HG02973 (cell line): ENCODE data around the gene RAB40B.

Source experiments
- ATAC-seq: cut with Tn5 transposase; IDR thresholded peaks from one replicate; pipeline ENCODE4 v1.9.1; 2021; ENCODE audit warnings: moderate library complexity; ENCODE audit not compliant: unreplicated experiment

Gene RAB40B

DNA sequence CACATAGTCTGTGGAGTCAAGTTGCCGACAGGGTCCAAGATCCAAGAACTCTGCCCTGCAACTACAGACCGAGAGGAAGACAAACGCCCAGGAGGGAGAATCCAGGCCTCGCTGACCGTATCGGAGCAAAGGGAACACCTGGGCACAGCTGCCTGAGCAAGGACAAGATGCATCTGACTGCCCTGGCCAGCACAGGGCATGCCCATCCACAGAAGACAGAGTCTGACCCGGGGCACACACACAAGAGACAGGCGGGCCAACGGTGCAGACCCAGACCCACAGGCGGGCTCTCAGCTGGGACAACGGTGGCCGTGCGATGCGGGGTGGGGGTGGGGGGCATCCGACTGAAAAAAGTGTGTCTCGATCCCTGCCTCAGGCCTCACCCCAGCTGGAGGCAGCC, 6.2 kb downstream of the RAB40B start:
- no peak for ATAC-seq

DNA sequence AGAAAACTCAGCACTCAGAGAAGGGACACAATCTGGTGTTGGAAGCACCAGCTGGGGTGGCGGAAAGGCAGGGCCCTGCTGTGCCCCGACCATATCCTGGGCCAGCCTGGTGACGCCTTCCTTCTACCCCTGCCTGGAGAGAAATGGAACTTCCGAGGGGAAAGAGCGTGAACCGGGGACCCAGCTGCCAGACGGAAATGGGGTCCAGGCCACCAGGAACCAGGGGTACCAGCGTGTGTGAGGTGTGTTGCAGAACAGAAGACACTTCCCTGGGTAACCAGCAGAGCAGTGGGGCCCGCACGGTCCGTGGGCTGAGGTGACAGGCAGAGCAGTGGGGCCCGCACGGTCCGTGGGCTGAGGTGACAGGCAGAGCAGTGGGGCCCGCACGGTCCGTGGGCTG, 6.8 kb downstream of the RAB40B start:
- ATAC-seq: no peak

DNA sequence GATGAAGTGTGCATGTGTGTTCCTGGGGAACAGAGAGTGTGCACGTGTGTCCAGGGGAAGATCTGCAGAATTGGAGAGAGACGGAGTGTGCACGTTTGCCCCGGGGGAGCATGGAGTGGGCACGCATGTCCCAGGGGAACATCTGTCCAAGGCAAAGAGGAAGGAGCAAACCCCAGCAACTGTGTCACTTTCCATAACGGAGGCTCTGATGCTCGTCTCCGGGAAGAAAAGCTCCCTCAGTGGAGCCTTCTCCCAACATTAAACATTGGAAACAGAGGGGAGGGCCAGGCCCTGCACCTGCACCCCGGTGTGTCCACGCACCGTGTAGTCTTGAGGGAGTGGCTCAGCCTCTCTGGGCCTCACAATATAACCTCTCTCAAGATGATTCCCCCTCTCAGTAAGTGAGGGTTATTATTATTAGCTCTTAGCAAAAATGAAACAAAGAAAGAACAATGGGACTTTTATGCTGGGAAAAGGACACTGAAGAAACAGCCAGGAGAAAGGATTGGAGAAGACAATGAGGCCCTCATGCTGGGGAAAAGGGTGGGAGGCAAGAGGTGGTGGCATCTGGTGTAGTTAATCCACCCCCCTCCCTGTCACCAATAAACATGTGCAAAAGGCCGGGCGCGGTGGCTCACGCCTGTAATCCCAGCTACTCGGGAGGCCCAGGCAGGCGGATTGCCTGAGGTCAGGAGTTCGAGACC, 7.6 kb downstream of the RAB40B start:
- ATAC-seq: no peak

DNA sequence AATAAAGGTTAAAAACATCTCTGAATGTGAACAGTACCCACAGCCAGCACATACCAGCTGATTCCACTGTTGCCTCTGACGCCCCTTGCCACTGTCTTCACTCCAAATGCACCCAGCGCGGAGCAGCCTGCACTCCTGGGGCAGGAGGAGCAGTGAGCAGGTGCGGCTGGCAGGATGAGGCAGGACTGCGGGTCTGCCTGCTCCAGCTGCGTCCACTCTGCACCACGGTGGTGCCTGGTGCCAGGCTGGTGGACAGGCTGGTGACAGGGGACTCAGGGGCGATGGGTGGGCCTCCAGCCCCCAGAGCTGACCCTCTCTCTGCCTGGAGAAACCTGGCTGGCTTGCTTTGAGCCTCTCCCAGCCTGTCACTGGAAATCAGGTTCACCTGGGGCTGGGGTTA, 9.4 kb downstream of the RAB40B start:
- no peak for ATAC-seq

DNA sequence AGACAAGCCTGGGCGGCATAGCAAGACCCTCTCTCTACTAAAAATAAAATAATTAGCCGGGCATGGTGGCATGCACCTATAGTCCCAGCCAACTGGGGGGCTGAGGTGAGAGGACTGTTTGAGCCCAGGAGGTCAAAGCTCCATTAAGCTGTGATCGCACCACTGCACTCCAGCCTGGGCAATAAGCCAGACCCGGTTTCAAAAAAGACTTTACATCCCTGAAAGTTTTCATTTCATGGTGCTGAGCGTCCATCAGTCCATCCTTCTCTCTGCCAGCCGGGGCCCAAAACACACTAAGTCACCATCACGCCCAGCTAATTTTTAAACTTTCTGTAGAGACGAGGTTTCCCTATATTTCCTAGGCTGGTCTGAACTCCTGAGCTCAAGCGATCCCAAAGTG, 10.6 kb downstream of the RAB40B start:
- ATAC-seq: no peak

DNA sequence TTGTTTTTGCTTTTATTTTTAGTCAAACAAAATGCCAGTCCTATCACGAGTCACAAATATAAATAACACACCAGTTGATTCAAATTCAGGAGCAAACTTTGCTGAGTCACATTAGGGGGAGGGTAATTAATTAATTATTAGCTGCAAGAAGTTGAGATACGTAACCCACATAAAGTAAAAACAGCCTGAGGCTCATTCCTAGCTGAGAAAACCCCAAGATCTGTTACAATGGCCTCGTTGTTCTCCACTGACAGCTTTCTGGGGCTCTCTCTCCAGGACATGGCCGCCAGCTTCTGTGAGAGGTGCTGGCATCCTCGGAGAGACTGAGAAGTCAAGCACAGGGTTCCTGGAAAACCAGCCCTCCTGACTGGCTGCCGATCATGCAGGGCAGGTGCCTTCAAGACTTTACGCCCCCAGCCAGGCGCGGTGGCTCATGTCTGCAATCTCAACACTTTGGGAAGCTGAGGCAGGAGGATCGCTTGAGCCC, 11.1 kb downstream of the RAB40B start:
- ATAC-seq: no peak

DNA sequence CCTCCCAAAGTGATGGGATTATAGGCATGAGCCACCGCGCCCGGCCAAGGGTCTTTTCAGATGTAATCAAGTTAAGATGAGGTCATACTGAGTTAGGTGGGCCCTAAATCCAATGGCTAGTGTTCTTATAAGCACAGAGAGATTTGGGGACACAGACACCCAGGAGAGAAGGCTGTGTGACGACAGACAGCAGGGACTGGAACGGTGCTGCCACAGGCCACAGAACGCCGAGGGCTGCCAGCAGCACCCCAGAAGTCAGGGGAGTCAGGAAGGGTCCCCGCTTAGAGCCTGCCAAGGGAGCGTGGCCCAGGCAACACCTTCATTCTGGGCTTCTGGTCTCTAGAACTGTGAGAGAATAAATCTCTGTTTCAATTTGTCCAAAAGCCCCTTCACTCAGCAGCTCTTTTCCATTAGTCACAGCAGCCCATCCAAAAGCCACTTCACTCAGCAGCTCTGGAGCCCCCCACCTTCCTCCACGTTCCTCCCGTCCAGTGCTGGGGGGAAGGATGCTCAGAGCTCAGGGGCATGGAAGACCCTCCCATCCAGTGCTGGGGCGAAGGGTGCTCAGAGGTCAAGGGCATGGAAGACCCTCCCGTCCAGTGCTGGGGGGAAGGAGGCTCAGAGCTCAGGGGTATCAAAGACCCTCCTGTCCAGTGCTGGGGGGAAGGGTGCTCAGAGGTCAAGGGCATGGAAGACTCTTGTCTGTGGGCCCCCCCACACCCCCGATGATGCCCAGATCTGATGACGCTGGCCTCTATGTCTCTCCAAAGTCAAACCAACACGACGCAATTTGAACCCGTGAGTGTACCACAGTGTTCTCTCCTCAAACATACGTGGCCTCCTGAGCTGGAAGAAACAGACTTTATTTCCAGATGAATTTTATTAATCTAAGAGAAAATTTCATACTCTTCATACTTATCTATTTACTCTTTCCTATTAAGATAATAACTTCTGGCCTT, 11.9 kb downstream of the RAB40B start:
- no peak for ATAC-seq

DNA sequence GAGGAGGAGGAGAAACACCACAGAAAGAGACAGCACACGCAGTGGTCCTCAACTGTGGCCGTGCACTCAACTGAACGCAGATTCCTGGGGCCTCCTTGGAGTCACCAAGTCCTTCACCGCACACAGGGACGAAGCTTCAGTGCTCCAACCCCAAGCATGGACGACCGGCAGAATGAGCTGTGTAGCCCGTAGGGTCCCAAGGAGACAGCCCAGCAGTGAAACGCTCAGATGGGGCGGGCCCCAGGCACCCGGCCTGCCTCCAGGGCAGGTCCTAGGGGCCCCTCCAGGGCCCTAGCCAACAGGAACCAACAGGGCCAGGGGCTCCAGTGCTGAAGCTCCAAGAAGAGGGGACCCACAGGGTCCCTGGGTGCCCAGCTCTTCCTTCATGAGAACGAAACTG, 13.2 kb downstream of the RAB40B start:
- ATAC-seq: no peak

DNA sequence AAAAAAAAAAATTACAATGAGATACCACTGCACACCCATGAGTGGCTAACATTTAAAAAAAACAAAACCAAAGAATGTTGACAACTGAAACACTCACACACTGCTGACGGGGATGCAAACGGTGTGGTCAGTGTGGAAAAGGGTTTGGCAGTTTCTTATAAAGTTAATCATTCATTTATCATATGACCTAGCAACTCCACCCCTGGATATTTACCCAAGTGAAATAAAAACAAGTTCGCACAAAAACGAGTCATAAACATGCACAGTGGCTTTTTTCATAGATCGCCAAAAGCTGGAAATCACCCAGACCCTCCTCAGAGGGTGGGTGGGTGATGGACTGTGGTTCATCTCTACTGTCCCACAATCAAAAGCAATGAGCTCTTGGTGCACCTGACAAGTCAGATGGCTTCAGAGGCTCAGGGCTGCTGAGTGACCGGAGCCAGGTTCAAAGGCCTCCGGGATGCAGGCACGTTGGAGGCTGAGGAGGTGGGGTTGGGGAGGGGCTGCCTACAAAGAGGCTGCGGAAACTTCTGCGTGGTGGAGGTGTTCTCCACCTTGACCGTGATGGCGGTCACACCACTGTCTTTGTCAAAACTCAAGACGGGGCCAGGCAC, 14.2 kb downstream of the RAB40B start:
- ATAC-seq: no peak

DNA sequence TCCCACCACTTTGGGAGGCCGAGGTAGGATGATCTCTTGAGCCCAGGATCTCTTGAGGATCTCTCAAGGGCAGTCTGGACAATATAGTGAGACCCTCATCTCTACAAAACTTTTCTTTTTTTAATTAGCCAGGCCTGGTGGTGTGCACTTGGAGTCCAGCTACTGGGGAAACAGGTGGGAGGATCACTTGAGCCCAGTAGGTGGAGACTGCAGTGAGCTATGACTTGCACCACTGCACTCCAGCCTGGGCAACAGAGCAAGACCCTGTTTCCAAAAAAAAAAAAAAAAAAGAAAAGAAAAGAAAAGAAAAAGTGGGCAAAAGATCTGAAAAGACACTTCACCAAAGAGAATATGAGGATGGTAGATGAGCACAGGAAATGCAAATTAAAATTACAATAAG, 15.0 kb downstream of the RAB40B start:
- ATAC-seq: no peak

DNA sequence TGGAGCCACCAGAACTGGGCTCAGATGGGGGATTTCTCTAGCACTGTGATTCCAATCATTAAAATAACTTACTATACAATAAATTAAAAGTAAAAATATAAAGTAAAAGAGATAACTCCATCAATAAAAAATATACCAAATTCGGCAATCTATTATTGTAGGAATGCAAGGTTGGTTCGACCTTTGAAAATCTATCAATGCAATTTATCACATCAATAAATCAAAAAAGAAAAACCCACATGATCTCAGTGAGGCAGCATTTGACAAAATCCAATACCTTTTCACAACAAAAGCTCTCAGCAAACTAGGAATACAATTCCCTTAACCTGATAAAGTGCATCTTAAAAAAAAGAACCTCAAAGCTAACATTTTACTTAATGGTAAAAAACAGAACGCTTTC, 17.0 kb downstream of the RAB40B start:
- ATAC-seq: no peak

DNA sequence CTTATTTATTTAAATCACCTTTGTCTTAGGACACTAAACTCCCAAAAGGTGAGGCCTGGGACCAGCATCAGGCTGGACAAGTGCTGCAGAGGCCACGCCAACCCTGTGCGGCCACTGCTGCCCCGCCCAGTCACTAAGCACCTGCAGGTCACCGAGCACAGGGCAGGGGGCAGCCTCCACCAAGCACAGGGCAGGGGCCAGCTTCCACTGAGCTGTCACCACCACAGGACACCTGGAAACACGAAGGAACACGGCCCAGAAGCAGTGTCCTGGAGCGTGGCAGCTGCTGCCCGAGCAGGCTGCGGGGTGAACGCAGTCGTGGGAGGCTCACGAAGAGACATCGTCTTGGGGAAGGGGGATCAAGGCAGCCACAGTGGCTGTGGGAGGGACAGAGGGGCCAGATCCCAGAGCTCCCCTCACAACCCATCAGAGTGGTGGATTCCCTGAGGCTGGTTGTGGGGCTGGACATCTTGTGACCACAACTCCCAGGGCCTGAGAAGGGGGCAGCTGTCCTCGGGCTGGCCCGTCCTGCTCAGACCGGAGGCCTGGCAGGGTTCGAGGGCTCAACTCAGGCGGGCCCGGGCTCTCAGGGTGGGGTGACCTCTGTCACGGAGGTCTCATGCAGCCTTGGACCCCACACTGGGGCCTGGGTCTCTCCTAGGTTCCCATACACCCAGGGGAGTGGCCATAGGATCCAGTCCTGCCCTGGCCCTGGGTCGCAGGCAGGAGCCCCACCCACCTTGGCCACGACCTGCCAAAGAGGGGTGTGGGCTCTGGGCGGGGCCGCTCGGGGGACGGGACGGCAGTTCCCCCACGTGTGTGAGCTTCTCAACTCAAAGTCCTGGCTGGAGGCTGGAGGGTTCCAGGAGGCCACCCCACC, 18.7 kb downstream of the RAB40B start:
- no peak for ATAC-seq

DNA sequence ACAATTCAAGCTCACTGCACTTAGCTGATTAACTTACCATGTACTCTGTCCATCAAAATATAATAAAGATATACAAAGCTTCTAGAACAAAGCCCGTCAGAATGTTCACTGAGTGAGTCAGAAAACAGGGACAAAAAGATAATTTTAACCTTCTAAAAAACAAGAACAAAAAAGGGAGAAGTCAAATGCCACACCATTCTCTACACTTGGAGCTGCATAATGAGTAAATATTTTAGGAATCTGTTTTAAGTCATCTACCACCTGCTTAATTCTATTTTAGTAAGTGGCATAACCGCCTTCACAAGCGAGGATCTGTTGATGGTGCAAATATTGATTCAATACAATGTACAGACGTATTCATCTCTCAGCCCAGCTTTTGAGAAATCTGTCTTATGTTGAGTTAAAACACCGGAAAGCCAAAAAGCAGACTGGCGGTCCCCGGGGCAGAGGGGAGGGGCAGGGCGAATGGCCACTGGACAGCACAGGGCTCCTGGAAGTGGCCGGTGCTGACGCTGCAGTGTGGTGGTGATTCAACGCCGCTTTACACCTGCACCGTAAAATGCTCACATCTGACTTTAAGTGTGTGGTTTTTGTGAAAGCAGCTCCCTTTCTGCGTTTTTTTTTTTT, 20.1 kb downstream of the RAB40B start:
- ATAC-seq: no peak

DNA sequence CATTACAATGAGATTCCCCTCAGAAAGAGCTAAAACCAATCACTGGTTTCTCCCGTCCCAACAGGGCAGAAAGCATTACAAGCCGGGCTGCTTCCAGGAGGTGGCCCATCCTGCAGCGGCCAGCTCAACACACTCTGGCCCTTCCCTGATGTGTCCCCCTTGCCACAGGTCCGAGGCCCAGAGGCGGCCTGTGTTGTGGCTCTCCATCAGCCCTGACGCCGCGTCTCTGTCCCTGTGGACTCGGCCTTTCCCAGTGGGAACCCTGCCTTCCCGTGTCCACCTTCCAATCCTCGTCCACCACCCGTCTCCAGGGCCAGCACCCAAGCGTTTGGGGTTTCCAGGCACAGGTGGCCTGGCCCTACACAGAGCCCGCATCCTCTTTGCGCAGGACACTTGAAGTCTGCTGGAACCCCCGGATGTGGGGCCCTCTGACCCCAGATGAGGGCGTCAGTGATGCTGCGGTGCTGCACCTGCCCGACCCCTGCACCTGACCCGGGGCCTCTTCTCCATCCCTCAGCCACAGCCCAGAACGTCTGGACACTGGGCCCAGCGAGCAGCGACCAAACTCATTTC, 21.1 kb downstream of the RAB40B start:
- ATAC-seq: no peak

DNA sequence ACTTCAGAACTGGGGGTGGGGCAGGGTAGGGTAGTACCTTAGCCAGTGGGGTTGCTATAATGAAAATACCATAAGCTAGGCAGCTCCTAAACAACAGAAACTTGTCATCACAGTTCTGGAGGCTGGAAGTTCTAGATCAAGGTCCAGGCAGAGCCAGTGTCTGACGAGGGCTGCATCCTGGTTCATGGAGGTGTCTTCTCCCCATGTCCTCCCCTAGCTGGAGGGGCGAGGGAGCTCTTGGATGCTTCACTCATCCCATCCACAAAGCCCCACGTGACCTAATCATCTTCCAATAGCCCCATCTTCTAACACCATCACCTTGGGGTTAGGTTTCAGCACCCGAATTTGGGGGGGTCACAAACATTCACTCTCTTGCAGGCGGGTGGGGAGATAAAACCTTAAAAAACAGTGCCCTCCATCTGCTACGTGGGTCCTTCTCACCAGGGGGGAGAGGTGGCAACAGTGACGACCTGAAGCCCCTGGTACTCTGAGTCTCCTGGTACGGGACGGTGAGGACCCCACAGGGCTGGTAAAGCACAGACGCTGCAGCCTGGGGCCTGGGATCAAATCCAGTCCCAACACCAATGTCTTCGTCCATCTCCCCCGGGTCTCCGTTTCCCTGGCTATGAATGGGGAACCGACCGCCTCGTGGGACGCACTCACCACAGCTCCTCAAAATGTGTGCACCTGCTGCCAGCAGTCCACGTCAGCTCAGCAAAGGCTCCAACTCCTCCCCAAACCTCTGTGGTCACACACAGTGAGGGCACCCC, 22.8 kb downstream of the RAB40B start:
- ATAC-seq: no peak

DNA sequence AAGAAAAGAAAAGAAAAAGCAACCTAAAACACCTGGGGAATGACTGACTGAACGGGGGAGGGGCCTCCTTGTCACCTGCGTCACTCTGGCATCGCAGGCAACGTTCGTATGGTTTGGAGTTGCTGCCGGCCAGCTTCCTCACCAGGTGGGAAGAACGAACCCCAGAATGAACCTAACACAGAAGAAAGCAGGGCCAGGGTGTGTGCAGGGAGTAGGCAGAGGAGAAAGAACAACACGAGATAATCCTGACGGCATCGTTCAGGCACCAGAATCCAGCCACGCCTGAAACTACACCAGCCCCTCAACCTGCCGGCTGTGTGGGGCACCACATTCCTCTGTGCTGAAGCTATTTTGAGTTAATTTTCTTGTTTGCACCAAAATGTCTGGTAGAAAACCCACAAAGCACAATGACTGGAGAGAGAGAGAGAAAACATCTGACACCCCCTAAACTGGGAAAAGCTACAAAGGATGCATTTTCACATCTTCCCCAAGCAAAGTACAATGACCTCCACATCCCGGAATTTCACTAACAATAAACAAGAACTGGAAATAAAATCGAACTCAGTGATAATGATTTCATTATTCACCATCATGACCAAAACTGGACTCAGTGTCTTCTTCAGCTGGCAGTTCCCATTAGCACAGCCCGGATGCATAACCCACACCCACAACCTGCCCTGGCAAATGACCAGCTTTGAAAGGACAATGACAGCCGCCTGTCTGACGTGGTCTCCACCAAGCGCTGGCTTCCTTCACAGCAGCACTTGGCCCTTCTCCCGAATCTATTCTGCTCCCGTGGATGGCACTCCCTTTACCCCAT, 23.6 kb downstream of the RAB40B start:
- ATAC-seq: no peak

DNA sequence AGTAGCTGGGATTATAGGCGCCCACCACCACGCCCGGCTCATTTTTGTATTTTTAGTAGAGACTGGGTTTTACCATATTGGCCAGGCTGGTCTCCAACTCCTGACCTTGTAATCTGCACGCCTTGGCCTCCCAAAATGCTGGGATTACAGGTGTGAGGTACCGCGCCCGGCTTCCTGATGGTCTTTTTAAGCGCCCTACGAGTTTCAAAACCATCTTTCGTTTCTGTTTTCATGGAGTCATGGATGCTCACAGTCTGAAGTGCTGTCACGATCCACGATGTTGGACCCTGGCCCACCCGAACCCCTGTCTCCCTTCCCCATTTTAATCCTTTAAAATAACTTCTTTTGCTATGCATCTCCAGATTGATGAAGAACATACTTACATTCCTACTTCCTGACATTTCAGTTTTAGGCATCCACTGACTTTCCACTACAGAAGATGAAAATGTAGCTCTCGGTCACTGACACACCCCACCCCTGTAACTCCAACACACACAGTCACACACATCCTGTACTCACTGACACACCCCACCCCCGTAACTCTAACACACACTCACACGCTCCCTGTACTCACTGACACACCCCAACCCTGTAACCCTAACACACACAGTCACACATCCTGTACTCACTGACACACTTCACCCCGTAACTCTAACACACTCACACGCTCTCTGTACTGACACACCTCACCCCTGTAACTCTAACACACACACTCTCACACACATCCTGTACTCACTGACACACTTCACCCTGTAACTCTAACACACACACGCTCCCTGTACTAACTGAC, 27.6 kb downstream of the RAB40B start:
- no peak for ATAC-seq
